ENCODE results near the gene SUCO.

SUCO gene

GRCh38 chr1:172588296-172589291 lies 55.6 kb downstream of the SUCO start:
- TF ChIP-seq USF1 (IDR thresholded peaks at IDR 0.05): no peak
- TF ChIP-seq YY1 (IDR thresholded peaks at IDR 0.05; ENCODE audit: low read depth): no peak
- TF ChIP-seq EP300 (IDR thresholded peaks at IDR 0.05; ENCODE audit: borderline replicate concordance): no peak
- no peak for TF ChIP-seq FOXM1 (IDR thresholded peaks at IDR 0.05; ENCODE audit: borderline replicate concordance, low read depth)
- TF ChIP-seq ZBTB7A (IDR thresholded peaks at IDR 0.05; ENCODE audit: low read depth): no peak
- TF ChIP-seq TEAD4 (IDR thresholded peaks at IDR 0.05): no peak
- TF ChIP-seq NFIC (IDR thresholded peaks at IDR 0.05): no peak
- no peak for TF ChIP-seq TAF1 (IDR thresholded peaks at IDR 0.05; ENCODE audit: low read depth)
- no peak for TF ChIP-seq REST (IDR thresholded peaks at IDR 0.05; ENCODE audit: low read depth)
- TF ChIP-seq CEBPB (IDR thresholded peaks at IDR 0.05): no peak
- TF ChIP-seq EGR1 (IDR thresholded peaks at IDR 0.05): no peak
- no peak for TF ChIP-seq CREB1 (IDR thresholded peaks at IDR 0.05; ENCODE audit: low read depth)
- no peak for TF ChIP-seq TCF12 (IDR thresholded peaks at IDR 0.05; ENCODE audit: low read depth)
- no peak for TF ChIP-seq RAD21 (IDR thresholded peaks at IDR 0.05; ENCODE audit: low read depth)
- no peak for TF ChIP-seq MAX (IDR thresholded peaks at IDR 0.05)

GRCh38 chr1:172589553-172589952 lies 56.6 kb downstream of the SUCO start:
- TF ChIP-seq EGR1 (IDR thresholded peaks at IDR 0.05) (no peak), YY1 (IDR thresholded peaks at IDR 0.05; ENCODE audit: low read depth) (no peak), ZBTB7A (IDR thresholded peaks at IDR 0.05; ENCODE audit: low read depth) (no peak), REST (IDR thresholded peaks at IDR 0.05; ENCODE audit: low read depth) (no peak), TCF12 (IDR thresholded peaks at IDR 0.05; ENCODE audit: low read depth) (no peak), NFIC (IDR thresholded peaks at IDR 0.05) (no peak), RAD21 (IDR thresholded peaks at IDR 0.05; ENCODE audit: low read depth) (no peak), FOXM1 (IDR thresholded peaks at IDR 0.05; ENCODE audit: borderline replicate concordance, low read depth) (no peak), TAF1 (IDR thresholded peaks at IDR 0.05; ENCODE audit: low read depth) (no peak), MAX (IDR thresholded peaks at IDR 0.05) (no peak), TEAD4 (IDR thresholded peaks at IDR 0.05) (no peak), USF1 (IDR thresholded peaks at IDR 0.05) (no peak), CREB1 (IDR thresholded peaks at IDR 0.05; ENCODE audit: low read depth) (no peak), EP300 (IDR thresholded peaks at IDR 0.05; ENCODE audit: borderline replicate concordance) (no peak)

GRCh38 chr1:172599912-172600311 lies 67.0 kb downstream of the SUCO start:
- TF ChIP-seq REST (IDR thresholded peaks at IDR 0.05; ENCODE audit: low read depth) (no peak), TAF1 (IDR thresholded peaks at IDR 0.05; ENCODE audit: low read depth) (no peak), NFIC (IDR thresholded peaks at IDR 0.05) (no peak), TEAD4 (IDR thresholded peaks at IDR 0.05) (no peak), FOXM1 (IDR thresholded peaks at IDR 0.05; ENCODE audit: borderline replicate concordance, low read depth) (no peak), EGR1 (IDR thresholded peaks at IDR 0.05) (no peak), ZBTB7A (IDR thresholded peaks at IDR 0.05; ENCODE audit: low read depth) (no peak), CEBPB (IDR thresholded peaks at IDR 0.05) (no peak), MAX (IDR thresholded peaks at IDR 0.05) (no peak), CREB1 (IDR thresholded peaks at IDR 0.05; ENCODE audit: low read depth) (no peak), YY1 (IDR thresholded peaks at IDR 0.05; ENCODE audit: low read depth) (no peak), USF1 (IDR thresholded peaks at IDR 0.05) (no peak), TCF12 (IDR thresholded peaks at IDR 0.05; ENCODE audit: low read depth) (no peak), RAD21 (IDR thresholded peaks at IDR 0.05; ENCODE audit: low read depth) (no peak), EP300 (IDR thresholded peaks at IDR 0.05; ENCODE audit: borderline replicate concordance) (no peak)
